Measurements from ENCODE around the gene CR2.

The CR2 gene

DNA sequence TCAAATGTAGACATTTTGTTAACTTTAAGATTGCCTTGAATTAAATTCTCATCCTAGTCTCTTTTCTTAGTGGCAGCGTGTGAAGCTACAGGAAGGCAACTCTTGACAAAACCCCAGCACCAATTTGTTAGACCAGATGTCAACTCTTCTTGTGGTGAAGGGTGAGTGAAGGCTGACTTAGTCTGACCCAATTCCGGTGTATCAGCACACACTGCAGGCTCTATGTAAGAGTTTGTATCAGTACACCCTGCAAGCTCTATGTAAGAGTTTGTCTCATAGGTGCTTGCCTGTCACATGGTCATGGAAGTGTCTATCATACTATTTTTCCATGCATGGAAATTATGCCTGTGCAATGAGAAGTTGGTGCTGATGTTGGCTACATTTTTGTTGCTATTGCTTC is 16.8 kb downstream of the CR2 start:
- DNase-seq (ENCODE audit: low spot score) (no peak), ATAC-seq (ENCODE audit: low read depth) (no peak)
- no peak overlapping the region for H3K27ac ChIP-seq (ENCODE audit: poor library complexity, severe bottlenecking)
- peaks cover 10% of the 10 kb centered on the region for H3K27me3 ChIP-seq (ENCODE audit: insufficient read depth, poor library complexity, severe bottlenecking)
- no peaks in the 10 kb centered on the region for H3K36me3 ChIP-seq (ENCODE audit: low read depth)
- TF ChIP-seq, protein P1, sequence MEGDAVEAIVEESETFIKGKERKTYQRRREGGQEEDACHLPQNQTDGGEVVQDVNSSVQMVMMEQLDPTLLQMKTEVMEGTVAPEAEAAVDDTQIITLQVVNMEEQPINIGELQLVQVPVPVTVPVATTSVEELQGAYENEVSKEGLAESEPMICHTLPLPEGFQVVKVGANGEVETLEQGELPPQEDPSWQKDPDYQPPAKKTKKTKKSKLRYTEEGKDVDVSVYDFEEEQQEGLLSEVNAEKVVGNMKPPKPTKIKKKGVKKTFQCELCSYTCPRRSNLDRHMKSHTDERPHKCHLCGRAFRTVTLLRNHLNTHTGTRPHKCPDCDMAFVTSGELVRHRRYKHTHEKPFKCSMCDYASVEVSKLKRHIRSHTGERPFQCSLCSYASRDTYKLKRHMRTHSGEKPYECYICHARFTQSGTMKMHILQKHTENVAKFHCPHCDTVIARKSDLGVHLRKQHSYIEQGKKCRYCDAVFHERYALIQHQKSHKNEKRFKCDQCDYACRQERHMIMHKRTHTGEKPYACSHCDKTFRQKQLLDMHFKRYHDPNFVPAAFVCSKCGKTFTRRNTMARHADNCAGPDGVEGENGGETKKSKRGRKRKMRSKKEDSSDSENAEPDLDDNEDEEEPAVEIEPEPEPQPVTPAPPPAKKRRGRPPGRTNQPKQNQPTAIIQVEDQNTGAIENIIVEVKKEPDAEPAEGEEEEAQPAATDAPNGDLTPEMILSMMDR (IDR thresholded peaks at IDR 0.05; ENCODE audit: poor library complexity, severe bottlenecking), result no peak
- H3K4me1 ChIP-seq (ENCODE audit: insufficient read depth, poor library complexity, severe bottlenecking), result no peaks in the 10 kb centered on the region
- H3K9me3 ChIP-seq (ENCODE audit: severe bottlenecking), result no peaks in the 10 kb centered on the region
- no peak overlapping the region for H3K4me3 ChIP-seq (ENCODE audit: severe bottlenecking)

- no peaks in the 10 kb centered on the region for H3K4me1 ChIP-seq (ENCODE audit: insufficient read depth, poor library complexity, severe bottlenecking)
- no peak for ATAC-seq (ENCODE audit: low read depth)
Observed at GRCh38 chr1:207474210-207474609, 20.1 kb downstream of the CR2 start.

DNA sequence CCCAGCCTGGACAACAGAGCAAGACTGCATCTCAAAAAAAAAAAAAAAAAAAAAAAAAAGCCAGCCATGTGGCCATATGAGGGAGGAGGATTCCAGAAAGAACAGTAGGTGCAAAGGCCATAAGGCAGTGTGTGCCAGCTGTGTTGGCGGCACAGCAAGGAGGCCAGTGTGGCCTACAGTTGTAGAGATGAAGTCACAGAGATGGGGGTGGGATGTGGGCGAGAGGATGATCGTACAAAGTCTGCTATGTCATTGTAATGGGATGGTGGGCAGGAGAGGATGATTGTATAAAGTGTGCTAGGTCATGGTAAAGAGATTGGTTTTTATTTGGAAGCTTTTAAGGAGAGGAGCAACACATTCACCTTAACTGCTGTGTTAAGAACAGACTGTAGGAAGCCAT is 32.1 kb downstream of the CR2 start:
- no peaks in the 10 kb centered on the region for H3K36me3 ChIP-seq (ENCODE audit: low read depth)
- H3K4me3 ChIP-seq (ENCODE audit: severe bottlenecking), result no peak overlapping the region
- H3K9me3 ChIP-seq (ENCODE audit: severe bottlenecking), result no peaks in the 10 kb centered on the region
- no peaks in the 10 kb centered on the region for H3K27me3 ChIP-seq (ENCODE audit: insufficient read depth, poor library complexity, severe bottlenecking)
- no peak overlapping the region for H3K27ac ChIP-seq (ENCODE audit: poor library complexity, severe bottlenecking)
- DNase-seq (ENCODE audit: low spot score) (no peak), ATAC-seq (ENCODE audit: low read depth) (no peak)
- TF ChIP-seq, protein P1 (IDR thresholded peaks at IDR 0.05; ENCODE audit: poor library complexity, severe bottlenecking), result no peak
- no peaks in the 10 kb centered on the region for H3K4me1 ChIP-seq (ENCODE audit: insufficient read depth, poor library complexity, severe bottlenecking)

More at GRCh38 chr1:207474210-207474609, 20.1 kb downstream of the CR2 start:
- Histone ChIP-seq H3K9me3 (ENCODE audit: severe bottlenecking) (no peaks in the 10 kb centered on the region), H3K4me3 (ENCODE audit: severe bottlenecking) (no peak overlapping the region), H3K36me3 (ENCODE audit: low read depth) (no peaks in the 10 kb centered on the region), H3K27ac (ENCODE audit: poor library complexity, severe bottlenecking) (no peak overlapping the region), H3K27me3 (ENCODE audit: insufficient read depth, poor library complexity, severe bottlenecking) (no peaks in the 10 kb centered on the region)
- DNase-seq (ENCODE audit: low spot score), result no peak
- TF ChIP-seq, protein P1 (IDR thresholded peaks at IDR 0.05; ENCODE audit: poor library complexity, severe bottlenecking), result no peak

GRCh38 chr1:207487636-207488035 is 33.5 kb downstream of the CR2 start:
- ATAC-seq (ENCODE audit: low read depth), result no peak
- Histone ChIP-seq H3K27me3 (ENCODE audit: insufficient read depth, poor library complexity, severe bottlenecking) (no peaks in the 10 kb centered on the region), H3K36me3 (ENCODE audit: low read depth) (no peaks in the 10 kb centered on the region), H3K9me3 (ENCODE audit: severe bottlenecking) (no peaks in the 10 kb centered on the region), H3K4me1 (ENCODE audit: insufficient read depth, poor library complexity, severe bottlenecking) (no peaks in the 10 kb centered on the region), H3K27ac (ENCODE audit: poor library complexity, severe bottlenecking) (no peak overlapping the region), H3K4me3 (ENCODE audit: severe bottlenecking) (no peak overlapping the region)
- TF ChIP-seq, protein P1 (IDR thresholded peaks at IDR 0.05; ENCODE audit: poor library complexity, severe bottlenecking), result no peak
- no peak for DNase-seq (ENCODE audit: low spot score)

DNA sequence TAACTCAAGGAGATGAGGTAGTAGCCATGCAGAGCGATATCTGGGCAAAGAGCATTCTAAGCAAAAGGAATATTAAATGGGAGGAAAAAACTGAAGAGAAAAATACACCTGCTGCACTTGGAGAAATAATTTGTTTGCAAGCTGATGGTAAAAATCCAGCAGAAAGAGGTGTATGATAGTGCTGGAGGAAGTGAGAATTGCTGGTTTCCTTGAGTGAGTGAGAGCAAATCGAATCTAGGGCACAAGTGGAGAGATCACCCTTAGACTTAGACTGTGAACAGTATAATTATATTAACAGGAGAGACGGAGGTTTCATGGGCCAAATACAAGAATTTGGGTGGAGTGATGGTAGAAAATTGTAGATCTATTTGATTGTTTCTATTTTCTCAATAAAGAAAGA is 39.1 kb downstream of the CR2 start:
- Histone ChIP-seq H3K4me3 (ENCODE audit: severe bottlenecking) (no peak overlapping the region), H3K36me3 (ENCODE audit: low read depth) (no peaks in the 10 kb centered on the region), H3K27me3 (ENCODE audit: insufficient read depth, poor library complexity, severe bottlenecking) (peaks cover 40% of the 10 kb centered on the region), H3K9me3 (ENCODE audit: severe bottlenecking) (no peaks in the 10 kb centered on the region), H3K4me1 (ENCODE audit: insufficient read depth, poor library complexity, severe bottlenecking) (no peaks in the 10 kb centered on the region), H3K27ac (ENCODE audit: poor library complexity, severe bottlenecking) (no peak overlapping the region)
- DNase-seq (ENCODE audit: low spot score) (no peak), ATAC-seq (ENCODE audit: low read depth) (no peak)
- TF ChIP-seq, protein P1 (IDR thresholded peaks at IDR 0.05; ENCODE audit: poor library complexity, severe bottlenecking), result no peak
